Measurements from ENCODE around the gene SLC4A4. TPM values are rescaled to one million over a fixed set of nuclear protein-coding genes. Genes with fewer than 3 reads are reported as not detected.

SLC4A4 gene
- total and polyA plus RNA-seq, 2 of the 13 experiments (the other 11 are each of a cell fraction or from before 2014, with no cell fraction given) = 0.01 TPM; not detected in 1

DNA sequence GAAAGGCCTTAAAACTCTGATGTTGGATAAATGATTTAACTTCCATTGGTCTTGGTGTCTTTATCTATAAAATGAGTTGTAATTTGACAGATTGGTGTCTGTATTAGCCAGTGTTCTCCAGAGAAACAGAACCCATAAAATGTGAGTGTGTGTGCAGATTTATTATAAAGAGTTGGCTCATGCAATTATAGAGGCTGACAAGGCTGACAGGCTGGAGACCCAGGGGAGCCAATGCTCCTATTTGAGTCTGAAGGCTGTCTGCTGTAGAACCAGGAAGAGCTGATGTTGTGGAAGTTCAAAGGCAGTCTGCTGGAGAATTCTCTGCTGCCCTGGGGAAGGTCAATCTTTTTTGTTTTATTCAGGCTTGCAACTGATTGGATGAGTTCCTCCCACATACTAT lies 131.7 kb downstream of the SLC4A4 start:
- Histone ChIP-seq H3K27me3 (ENCODE audit: control insufficient read depth in 1 of 2, insufficient read depth in 2 of 2, low read length in 2 of 2) (no peaks in the 10 kb centered on the region), H3K79me2 (ENCODE audit: insufficient read depth, low read length) (no peaks in the 10 kb centered on the region), H3K27ac (ENCODE audit: extremely low read length, insufficient read depth, low read length) (no peak overlapping the region), H3K4me1 (ENCODE audit: insufficient read depth, low read length) (no peaks in the 10 kb centered on the region), H3K4me2 (ENCODE audit: low read depth, low read length) (no peak overlapping the region), H4K20me1 (ENCODE audit: insufficient read depth, low read length) (no peaks in the 10 kb centered on the region), H3K9me3 (ENCODE audit: low read length) (no peaks in the 10 kb centered on the region), H3K36me3 (replicated peaks in 1 of 2; ENCODE audit: control insufficient read depth in 1 of 2, insufficient read depth in 2 of 2, low read length in 2 of 2) (no peaks in the 10 kb centered on the region), H3K4me3 (replicated peaks in 1 of 3; ENCODE audit: insufficient read depth in 1 of 3, low read depth in 2 of 3, low read length in 3 of 3) (no peak overlapping the region), H3K9ac (ENCODE audit: insufficient read depth, low read depth, low read length) (no peak overlapping the region), H2AFZ (ENCODE audit: low read length) (no peak overlapping the region)
- no TSS peak for BruUV-seq (replicated peaks)
- CTCF ChIA-PET (ENCODE audit: low intra/inter-chr PET ratio, low total read pairs) = no interaction called here
- no peak for FAIRE-seq
- in situ Hi-C loops (cut with HindIII; ENCODE audit: extremely low pct_ligation_motif_present, low pct_unique_long_range_greater_than_20kb) (no loop called here), intact Hi-C loops (cut with micrococcal nuclease; ENCODE audit: unreplicated experiment) (no loop called here)
- DNase-seq (ENCODE audit: low spot score) = no peak
- POLR2A ChIA-PET = no interaction called here
- no peak for ATAC-seq
- TF ChIP-seq PRMT3 (CRISPR knock-in tag; IDR thresholded peaks at IDR 0.05; ENCODE audit: borderline replicate concordance, low read depth) (no peak), MTF2 (CRISPR knock-in tag; IDR thresholded peaks at IDR 0.05; ENCODE audit: borderline replicate concordance) (no peak), ZNF883 (CRISPR knock-in tag; IDR thresholded peaks at IDR 0.05; ENCODE audit: not compliant biosample characterization) (no peak), ZNF331 (CRISPR knock-in tag; IDR thresholded peaks at IDR 0.05) (no peak), ZNF33A (CRISPR knock-in tag; IDR thresholded peaks at IDR 0.05; ENCODE audit: borderline replicate concordance) (no peak), DR1 (CRISPR knock-in tag; IDR thresholded peaks at IDR 0.05) (no peak), TOE1 (CRISPR knock-in tag; IDR thresholded peaks at IDR 0.05) (no peak), CCAR2 (optimal IDR thresholded peaks at IDR 0.05; ENCODE audit: low read depth, low read length) (no peak), ZFAT (CRISPR knock-in tag; conservative IDR thresholded peaks at IDR 0.05) (no peak), PITX1 (CRISPR knock-in tag; IDR thresholded peaks at IDR 0.05) (no peak)
- TF ChIP-seq, protein P1, sequence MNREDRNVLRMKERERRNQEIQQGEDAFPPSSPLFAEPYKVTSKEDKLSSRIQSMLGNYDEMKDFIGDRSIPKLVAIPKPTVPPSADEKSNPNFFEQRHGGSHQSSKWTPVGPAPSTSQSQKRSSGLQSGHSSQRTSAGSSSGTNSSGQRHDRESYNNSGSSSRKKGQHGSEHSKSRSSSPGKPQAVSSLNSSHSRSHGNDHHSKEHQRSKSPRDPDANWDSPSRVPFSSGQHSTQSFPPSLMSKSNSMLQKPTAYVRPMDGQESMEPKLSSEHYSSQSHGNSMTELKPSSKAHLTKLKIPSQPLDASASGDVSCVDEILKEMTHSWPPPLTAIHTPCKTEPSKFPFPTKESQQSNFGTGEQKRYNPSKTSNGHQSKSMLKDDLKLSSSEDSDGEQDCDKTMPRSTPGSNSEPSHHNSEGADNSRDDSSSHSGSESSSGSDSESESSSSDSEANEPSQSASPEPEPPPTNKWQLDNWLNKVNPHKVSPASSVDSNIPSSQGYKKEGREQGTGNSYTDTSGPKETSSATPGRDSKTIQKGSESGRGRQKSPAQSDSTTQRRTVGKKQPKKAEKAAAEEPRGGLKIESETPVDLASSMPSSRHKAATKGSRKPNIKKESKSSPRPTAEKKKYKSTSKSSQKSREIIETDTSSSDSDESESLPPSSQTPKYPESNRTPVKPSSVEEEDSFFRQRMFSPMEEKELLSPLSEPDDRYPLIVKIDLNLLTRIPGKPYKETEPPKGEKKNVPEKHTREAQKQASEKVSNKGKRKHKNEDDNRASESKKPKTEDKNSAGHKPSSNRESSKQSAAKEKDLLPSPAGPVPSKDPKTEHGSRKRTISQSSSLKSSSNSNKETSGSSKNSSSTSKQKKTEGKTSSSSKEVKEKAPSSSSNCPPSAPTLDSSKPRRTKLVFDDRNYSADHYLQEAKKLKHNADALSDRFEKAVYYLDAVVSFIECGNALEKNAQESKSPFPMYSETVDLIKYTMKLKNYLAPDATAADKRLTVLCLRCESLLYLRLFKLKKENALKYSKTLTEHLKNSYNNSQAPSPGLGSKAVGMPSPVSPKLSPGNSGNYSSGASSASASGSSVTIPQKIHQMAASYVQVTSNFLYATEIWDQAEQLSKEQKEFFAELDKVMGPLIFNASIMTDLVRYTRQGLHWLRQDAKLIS (CRISPR knock-in tag; IDR thresholded peaks at IDR 0.05) = no peak

Measured in HepG2 (cell line).